Superior temporal gyrus (tissue), 1 donor: ENCODE data around the gene RNASE11.
"Not testable (repeated sequence)": the region's sequence is repeated elsewhere in the genome, so short reads cannot be mapped to it uniquely, and the experiment has no call there.

ENCODE experiments used
- DNase-seq: peaks from one replicate; pipeline ENCODE4 v3.0.0-alpha.2; 2016; ENCODE audit errors: extremely low spot score

RNASE11 gene

DNA sequence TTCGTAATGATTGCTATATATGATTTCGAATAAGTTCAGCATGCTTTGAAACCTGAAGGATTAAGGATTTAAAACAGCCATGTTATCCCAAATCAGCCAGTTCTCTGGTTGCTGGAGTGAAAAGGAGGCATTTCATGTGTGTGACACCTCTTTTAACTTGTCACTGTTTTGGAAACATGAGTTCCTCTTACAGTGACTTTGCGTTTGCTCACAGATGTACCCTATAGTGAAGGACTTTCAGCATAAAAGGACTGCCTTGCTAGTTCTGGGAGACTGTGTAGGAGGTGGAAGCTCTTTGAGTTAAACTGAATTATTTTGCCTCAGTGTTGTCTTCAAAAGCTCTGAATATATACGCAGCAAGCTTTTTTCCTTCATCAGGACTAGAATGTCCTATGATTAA lies 7.6 kb downstream of the RNASE11 start:
- DNase-seq: peak; percentile 10

DNA sequence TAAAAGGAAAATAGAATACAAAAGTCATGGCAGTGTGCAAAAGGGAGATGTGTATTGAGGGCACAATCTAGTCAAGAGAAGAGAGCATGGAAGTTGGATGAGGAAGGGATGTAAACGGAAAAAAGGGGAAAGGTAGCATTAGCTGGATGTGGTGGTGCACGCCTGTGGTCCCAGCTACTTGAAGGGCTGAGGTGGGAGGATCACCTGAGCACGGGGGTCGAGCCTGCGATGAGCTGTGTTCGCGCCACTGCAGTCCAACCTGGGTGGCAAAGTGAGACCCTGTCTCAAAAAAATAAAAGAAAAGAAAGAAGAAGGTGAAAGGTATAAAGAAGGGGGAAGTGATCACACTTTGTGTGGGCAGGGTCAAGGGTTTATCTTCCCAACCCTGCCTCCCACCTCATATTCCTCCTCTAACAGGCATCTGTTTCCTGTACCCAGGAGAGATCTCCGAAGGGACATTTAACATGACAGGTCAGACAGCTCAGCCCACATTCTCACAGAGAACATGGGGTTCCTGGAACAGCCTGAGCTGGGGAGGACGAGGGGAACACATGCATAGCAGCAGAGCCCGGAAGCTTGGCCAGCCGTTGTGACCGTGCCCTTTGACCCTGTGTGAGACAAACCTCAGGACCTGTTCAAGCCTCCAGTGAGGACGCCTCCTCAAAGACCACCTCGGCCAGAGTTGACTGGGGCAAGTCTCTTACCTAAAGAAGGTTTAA lies 8.9 kb downstream of the RNASE11 start:
- no peak for DNase-seq

DNA sequence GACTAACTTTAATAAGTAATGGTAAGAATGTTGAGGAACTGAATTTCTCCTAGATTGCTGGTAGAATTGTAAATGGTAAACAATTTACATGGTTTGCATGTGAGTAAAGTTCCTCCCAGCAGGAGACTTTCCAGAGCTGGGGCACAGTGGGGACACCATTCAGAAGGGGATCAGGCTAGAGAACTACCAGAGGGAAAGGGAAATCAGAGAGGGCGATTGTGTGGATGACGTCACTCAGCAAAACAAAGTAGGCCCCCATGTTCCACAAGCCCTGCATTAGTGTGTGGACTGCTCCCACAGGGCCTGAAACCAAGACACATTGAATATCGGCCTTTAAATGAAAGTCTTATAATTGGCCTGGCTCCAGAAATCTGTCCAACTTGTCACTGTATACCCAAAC lies 9.5 kb downstream of the RNASE11 start:
- DNase-seq: no peak

DNA sequence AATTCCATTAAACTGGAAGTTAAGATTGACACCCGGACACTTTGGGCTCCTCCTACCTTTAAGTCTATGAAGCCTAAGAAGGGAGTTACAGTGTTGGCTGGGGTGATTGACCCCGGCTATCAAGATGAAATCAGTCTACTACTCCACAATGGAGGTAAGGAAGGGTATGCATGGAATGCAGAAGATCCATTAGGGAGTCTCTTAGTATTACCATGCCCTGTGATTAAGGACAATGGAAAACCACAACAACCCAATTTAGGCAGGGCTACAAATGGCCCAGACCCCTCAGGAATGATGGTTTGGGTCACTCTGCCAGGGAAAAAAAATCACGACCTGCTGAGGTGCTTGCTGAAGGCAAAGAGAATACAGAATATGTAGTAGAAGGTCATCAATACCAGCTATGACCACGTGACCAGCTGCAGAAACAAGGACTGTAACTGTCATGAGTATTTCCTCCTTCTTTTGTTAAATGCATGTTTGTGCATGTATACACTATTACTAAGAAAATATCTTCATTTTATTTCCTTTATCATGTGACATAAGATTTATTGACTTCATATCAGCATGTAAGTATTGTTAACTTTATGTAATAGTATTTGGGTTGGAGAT lies 15.3 kb downstream of the RNASE11 start:
- DNase-seq: not testable (repeated sequence)

DNA sequence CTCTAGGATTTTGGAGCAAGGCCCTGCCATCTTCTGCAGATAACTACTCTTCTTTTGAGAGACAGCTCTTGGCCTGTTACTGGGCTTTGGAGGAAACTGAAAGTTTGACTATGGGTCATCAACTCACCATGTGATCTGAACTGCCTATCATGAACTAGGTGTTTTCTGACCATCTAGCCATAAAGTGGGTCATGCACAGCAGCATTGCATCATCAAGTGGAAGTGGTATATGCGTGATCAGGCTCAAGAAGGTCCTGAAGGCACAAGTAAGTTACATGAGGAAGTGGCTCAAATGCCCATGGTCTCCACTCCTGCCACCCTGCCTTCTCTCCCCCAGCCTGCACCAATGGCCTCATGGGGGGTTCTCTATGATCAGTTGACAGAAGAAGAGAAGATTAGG lies 17.1 kb downstream of the RNASE11 start:
- DNase-seq: not testable (repeated sequence)

DNA sequence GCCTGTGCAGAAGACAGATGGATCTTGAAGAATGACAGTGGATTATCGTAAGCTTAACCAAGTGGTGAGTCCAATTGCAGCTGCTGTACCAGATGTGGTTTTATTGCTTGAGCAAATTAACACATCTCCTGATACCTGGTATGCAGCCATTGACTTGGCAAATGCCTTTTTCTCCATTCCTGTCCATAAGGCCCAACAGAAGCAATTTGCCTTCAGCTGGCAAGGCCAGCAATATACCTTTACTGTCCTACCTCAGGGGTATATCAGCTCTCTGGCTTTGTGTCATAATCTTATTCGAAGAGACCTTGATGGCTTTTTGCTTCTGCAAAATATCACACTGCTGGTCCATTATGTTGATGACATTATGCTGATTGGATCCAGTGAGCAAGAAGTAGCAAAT lies 17.9 kb downstream of the RNASE11 start:
- not testable (repeated sequence) for DNase-seq

DNA sequence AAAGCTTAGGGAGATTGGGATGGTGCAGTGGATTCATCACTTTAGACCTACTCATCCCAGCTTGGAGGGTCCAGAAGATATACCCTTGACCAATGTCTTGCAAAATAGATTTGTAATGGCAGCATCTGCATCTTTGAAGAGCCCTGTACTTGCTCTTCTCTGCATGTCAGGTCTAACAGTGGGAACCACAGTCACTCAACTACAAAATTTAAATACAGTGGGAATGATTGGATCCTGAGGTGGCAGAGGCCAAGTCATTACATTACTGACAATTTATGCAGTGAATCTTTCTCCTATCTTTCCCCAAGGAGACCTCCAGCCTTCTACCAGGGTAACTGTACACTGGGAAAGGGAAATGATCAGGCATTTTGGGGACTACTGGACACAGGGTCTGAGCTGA lies 18.7 kb downstream of the RNASE11 start:
- no peak for DNase-seq

DNA sequence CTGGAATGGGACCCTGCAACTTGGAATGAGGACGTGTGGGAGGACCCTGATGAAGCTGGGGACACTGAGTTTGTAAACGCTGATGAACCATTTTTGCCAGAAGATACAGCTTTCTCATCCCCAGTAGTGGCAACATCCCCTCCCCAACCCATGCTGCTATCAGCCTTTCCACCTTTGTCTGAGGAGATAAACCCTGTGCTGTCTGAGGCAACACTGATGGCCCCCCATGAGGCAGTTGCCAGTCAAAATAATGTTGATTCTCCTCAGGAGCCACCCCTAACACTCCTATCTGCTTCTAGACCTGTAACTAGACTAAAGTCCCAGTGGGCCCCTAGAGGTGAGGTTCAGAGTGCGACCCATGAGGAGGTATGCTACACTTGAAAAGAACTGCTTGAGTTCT lies 19.4 kb downstream of the RNASE11 start:
- no peak for DNase-seq

DNA sequence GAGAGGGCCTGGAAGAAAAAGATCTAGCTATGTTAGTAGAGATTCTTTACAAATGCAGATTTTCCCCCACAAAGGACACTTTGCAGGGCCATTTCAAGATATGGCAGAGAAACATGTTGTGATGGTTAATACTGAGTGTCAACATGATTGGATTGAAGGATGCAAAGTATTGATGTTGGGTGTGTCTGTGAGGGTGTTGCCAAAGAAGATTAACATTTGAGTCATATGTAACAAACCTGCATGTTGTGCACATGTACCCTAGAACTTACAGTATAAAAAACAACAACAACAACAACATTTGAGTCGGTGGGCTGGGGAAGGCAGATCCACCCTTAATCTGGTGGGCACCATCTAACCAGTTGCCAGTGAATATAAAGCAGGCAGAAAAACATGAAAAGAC lies 20.6 kb downstream of the RNASE11 start:
- DNase-seq: not testable (repeated sequence)

DNA sequence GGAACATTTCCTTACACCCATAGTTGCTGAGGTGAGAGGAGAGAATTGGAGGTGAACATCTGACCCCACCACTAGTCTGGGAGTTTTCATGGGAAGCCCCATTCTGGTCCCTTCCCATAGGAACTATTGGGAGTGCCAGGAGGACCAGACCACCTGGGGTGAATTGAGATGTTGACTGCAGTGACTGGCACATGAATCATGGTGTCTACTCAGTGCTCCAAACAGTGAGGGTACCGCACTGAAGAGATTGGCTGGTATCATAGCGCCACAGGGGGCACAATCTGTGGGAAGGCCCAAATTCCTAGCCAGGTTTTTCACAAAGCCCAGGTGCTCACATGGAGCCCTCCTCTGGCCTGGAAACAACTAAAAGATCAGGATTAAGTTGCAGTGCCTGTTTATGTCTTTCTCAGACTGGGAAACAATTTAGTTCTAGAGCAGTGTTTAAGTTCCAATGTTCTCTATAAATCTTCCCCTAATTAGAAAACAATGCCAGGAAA lies 23.3 kb downstream of the RNASE11 start:
- no peak for DNase-seq

DNA sequence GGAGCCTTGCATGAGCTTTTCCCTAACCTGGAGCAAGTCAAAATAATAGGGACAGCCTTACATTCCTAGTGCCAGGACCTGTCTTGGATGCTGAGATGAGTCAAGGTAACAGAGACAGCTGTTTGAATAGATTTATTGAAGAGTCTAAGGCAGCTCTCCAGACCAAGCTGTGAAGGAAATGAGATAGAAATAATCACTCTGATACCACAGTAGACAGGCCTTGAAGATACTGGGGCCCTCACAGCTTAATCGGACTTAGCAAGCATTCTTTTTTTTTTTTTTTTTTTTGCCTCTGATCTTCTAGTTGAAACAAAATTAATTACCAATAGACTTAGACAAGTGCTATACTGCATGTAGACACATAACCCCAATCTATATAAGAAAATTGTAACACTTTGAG lies 23.8 kb downstream of the RNASE11 start:
- no peak for DNase-seq

DNA sequence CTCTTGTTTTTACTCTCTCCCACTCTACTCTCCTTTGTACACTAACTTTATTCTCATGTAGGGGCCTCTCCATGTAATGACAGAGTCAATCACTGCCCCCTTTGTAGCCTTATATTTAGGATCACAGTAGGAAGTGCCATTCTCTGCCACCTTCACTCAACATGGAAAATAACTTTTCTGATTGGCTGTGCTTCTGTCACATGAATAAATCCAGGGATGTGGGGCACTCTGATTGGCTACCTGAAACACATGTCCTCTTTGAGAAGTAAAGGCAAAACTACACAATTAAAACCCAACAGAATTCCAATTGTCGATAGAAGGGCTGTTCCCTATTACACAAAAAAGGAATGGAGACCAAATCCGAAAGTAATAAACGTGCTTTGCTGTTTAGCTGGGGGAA lies 26.8 kb downstream of the RNASE11 start, which contains the start of gene RNASE9:
Gene RNASE9 (minus strand): TSS at position 87 of the 400 bp plus-strand sequence.
- no peak for DNase-seq

DNA sequence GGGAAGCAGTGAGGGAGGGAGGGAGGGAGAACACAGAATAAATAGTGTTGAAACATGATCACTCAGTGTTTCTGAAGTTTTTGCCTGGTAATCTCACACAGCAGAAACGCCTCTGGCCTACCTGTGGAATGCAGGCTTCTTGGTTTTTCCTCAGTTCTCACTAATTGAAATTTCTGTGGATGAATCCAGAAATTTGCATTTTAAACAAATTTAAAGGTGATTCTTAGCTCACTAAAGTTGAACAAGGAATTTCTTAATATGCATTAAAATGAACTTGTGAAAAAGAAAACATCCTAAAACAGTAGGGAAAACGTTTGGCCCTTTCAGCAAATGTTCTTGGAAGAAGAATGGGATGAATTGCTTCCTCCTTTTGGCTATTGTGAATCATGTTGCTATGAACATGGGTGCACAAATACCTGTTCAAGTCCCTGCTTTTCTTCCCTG lies 28.3 kb downstream of the RNASE11 start:
- DNase-seq: no peak

DNA sequence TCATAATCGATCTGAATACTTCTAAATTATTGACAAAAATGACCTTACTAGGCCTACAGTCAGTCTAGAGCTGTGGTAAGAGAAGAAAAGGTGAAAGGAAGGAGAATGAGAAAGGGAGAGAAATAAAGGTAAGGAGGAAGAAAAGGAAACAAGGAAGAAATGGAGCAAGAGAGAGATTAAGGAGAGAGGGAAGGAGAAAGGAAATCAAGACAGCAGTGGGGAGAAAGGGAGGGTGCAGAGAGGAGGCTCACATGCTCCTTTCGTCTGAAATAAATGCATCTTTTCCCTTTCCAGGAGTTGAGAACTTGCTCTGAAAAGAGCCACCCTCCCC lies 30.6 kb downstream of the RNASE11 start:
- no peak for DNase-seq

DNA sequence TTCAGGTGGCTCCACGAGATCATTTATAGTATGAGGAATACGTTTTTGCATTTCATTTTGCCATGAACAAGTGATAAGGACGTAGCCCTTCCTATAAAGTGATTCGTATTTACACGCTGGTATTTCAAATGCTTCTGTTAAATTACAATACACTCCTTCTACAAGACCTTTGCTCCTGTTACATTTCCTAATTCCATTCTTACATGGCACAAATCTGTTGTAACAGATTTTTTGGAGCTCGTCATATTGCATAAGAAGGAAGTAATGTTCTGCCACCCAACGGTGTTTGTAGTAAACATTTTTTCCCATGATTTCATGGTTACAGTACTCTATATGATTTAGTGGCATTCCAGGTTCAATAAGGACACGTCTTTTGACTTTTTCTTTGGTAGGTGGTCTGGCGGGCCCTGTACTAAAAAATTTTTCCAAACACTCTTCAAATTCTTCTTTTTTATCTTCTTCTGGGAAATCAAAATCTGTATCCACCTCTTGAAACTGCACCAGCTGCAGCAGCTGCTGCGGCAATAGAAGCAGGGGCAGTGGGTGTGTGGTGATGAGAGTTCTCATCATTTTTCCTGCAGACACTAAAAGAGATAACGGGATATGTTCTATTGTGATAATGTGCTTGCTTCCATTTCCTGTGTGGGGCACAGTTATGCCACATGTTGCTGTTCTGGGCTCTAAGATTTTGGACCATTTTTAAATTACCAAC lies 31.1 kb downstream of the RNASE11 start:
- DNase-seq: no peak

DNA sequence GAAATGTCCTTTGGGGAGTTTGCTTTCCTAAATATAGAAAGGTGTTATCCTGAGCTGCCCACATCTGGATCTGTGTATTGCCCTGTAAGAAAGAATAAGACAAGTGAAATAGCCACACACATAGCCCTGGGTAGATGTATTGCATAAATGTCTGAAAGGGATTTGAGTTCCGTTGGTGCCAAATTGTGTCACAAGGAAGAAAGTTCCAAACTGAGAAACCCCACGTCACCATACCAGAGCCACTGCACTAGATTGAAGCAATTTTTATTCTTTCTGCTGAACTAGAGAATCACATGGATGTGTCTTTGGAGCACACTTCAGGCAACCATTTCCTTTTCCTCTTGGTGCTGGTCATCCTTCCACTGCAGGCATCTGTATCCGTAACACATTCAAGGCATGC lies 32.0 kb downstream of the RNASE11 start:
- no peak for DNase-seq

DNA sequence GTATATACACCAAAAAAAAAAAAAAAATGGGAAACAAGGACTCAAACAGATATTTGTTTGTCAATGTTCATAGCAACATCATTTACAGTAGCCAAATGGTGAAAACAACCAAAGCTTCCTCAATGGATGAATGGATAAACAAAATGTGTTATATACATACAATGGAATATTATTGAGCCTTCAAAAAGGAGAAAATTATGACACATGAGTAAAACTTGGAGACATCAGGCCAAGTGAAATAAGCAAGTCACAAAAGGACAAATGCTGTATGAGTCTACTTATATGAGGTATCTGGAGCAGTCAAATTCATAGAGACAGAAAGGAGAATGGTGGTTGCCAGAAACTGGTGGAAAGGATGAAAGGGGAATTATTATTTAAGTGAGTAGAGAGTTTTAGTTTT lies 34.8 kb downstream of the RNASE11 start:
- no peak for DNase-seq

DNA sequence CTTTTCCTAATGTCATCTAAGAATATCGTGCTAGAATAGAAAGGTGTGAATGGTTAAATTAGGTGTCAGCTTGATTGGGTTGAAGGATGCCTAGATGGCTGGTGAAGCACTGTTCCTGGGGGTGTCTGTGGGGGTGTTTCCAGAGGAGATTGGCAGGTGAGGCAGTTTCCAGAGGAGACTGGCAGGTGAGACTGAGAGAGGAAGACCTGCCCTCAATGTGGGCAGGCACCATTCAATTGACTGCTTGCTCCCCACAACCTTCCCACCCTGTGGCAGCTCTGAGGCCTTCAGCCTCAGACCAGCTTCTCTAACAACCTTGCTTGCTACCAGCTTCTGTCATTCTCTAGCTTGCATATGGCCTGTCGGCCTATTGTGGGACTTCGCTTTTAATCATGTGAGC lies 36.2 kb downstream of the RNASE11 start:
- DNase-seq: no peak

DNA sequence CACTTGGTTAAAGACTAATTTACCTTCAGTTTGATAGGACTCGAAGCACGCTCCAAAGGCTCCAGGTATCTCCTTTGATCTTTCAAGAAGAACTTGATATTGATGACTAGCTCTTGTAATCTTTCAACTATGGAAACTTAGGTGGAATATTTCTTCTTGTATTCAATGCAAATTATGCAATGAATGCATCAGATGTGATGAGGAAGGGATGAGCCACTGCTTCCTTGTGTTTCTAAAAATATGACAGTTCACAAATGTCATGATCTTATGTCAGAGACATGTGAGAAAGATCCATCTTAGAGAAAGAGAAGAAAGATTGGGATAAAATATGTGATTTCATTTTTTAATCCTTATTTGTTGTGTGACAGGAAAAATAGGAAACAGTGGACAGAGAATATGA lies 36.9 kb downstream of the RNASE11 start:
- no peak for DNase-seq

DNA sequence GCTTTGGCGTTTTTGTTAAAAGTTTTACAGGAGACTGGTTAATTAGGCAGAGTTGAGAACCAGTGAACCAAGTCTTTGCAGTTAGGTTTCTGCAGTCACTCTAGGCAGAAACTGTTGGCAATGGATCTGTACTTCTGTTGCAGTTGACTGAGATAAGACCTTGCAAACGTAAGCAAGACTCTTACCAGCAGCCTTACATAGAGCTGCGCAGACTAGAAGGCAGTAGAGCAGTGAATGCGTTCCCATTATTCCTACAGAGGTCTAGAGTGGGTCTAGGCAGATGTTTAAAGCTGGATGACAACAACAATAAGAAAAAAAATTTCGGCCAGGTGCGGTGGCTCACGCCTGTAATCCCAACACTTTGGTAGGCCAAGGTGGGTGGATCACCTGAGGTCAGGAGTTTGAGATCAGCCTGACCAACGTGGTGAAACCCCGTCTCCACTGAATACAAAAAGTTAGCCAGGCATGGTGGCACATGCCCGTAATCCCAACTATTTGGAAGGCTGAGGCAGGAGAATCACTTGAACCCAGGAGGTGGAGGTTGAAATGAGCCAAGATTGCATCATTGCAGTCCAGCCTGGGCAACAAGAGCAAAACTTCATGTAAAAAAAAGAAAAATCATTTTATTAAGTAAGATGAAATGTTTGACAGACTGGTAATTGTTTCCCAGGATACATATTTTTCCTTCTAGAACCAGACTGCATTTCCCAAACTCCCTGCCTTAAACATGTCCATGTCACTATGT lies 39.2 kb downstream of the RNASE11 start:
- no peak for DNase-seq

DNA sequence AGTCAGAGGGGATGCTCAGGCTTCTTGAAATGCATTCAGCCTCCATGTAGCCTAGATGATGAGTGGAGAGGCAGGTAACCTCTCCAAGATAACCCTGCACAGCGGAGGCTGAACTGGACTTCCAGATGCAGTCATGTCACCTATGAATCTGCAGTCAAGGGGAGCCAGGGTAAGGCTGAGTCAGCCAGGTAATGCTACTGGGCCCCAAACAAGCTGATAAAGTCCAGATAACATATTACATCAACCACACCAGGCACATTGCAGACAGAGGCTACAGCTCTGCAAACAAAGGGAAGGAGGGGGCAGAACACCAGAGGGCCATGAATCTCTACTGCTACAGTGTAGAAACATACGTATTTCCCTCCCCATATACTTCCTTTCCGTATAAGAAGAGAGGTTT lies 40.9 kb downstream of the RNASE11 start:
- DNase-seq: no peak

DNA sequence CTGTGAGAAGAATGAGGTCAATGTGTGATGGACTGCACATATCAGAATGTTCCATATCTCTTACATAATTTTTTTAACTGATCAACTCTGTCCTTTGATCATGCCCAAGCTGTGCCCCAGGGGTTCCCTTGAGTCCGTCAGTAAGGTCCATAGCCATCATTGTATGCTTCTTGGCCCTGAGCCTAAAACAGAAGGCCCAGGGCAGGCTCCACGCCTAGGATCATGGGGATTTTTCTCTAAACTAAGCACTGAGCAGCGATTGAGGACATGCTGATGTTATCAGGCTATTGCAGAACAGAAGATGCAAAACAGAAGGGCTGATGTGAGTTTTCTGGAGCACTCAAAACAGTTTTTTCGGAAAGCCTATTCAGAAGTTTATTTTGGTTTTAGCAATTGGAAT lies 47.9 kb downstream of the RNASE11 start:
- DNase-seq: no peak
